Astrocyte of the hippocampus (primary cell): ENCODE data around the gene TGFBR2.
A peak's percentile ranks its signal among the peaks of the same experiment; 100 is the strongest.

Experiments
- DNase-seq: peaks from one replicate; pipeline ENCODE4 v3.0.0; 2011; ENCODE audit warnings: low read depth, low spot score

Gene TGFBR2

DNA sequence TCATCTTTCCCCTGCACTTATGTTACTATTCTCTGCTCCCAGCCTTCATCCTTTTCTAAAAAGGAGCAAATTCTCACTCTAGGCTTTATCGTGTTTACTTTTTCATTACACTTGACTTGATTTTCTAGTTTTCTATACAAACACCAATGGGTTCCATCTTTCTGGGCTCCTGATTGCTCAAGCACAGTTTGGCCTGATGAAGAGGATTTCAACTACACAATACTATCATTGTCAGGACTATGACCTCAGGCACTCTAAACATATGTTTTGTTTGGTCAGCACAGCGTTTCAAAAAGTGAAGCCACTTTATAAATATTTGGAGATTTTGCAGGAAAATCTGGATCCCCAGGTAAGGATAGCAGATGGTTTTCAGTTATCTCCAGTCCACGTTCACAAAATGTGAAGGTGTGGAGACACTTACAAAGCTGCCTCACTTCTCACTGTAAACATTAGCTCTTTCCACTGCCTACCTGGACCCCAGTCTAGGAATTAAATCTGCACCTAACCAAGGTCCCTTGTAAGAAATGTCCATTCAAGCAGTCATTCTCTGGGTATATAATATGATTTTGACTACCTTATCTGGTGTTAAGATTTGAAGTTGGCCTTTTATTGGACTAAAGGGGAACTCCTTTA, 86.2 kb downstream of the TGFBR2 start:
- no peak for DNase-seq

DNA sequence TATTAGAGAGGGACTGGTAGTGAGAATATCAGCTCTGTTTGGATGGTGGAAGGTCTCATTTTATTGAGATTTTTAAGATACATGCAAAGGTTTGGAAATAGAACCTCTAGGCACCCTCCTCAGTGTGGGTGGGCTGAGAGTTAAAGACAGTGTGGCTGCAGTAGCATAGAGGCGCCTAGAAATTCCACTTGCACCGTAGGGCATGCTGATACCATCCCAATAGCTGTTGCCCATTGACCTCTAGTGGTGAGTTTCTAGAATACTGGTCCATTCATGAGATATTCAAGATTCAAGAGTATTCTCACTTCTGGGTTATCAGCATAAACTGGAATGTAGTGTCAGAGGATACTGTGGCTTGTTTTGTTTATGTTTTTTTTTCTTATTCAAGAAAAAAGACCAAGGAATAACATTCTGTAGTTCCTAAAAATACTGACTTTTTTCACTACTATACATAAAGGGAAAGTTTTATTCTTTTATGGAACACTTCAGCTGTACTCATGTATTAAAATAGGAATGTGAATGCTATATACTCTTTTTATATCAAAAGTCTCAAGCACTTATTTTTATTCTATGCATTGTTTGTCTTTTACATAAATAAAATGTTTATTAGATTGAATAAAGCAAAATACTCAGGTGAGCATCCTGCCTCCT, 87.2 kb downstream of the TGFBR2 start:
- peak; percentile 84 for DNase-seq

DNA sequence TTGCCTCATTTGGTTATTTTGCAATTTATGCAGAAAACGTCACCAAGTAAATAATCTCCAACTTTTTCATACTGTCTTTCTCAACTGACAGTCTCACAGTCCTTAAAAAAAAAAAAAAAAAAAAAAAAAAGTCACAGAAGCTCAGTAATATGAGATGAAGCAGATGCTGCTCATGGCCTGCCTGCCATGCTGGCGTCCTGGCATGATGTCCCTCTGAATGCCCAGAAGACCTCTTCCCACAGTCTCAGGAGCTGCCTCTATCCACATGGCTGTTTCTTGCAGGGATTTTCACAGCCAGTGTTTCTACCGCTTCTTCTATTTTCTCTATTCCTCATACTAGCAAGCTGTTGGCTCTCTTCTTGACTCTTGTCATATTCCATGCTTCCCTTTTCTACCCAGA, 87.7 kb downstream of the TGFBR2 start:
- no peak for DNase-seq

DNA sequence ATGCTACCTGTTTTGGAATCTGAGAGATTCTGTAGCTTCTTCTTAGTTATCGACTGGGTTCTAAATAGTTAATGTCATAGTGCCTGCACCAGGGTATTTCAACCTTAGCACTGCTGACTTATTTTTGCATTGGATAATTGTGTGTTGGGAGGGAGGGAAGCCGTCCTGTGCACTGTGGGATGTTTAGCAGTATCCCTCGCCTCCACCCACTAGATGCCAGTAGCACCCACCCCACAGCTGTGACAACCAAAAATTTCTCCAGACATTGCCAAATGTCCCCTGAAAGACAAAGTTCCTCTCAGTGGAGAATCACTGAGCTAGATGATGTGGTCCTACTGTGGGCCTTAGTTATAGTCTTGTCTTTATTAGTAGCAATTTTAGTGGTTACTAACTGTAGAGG, 88.3 kb downstream of the TGFBR2 start:
- DNase-seq, result no peak

DNA sequence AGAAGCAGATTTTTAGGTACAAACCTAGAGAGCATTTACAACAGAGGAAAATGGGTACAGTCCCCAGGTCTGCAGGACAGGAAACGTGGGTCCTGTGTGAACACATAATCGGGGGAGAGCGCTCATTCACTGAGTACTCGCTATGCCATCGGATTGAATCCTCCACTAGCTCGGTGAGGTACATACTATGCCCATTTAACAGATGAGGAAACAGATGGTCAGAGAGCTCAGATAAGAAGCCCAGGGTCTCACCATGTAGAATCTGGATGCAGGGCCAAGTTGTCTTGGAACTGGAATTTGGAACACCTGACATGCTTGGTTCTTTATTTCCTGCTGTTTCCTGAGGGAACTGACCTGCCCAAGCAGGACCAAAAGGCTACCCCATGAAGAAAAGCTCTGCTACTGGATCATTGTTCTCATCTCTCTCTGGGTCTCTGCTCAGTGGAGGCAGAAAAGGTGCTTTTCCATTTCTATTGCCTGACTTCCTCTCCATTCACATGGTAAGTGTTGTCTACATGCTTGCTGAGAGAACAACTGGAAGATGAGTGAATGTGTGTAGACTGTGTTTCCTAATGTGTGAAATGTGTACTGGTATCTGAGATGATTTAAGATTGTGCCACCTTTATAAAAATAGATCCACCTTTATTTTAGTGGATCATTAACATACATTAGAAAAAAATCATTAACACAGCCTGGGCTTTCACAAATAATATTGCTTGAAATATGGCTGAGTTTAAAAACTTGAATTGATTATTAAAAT, 89.1 kb downstream of the TGFBR2 start:
- no peak for DNase-seq

DNA sequence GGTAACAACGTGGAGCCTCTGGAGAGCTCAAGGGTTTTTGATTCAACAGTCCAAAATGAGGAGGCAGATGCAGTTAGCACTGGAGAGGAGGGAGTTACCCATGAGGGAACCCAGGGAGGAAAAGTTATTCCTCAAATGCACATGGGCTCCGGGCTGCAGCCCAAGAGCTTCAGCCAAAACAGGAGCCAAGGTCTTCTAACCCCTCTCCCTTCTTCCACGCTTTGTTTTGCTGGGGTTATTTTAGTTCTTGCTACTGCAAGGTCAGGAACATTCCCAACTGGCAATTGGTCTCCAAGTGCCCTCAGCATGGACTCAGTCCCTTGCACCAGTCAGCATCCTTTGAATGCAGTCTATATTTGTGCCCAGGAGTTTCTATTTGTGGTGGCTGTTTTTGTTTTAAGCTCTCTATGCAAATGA, 90.0 kb downstream of the TGFBR2 start:
- DNase-seq, result no peak

DNA sequence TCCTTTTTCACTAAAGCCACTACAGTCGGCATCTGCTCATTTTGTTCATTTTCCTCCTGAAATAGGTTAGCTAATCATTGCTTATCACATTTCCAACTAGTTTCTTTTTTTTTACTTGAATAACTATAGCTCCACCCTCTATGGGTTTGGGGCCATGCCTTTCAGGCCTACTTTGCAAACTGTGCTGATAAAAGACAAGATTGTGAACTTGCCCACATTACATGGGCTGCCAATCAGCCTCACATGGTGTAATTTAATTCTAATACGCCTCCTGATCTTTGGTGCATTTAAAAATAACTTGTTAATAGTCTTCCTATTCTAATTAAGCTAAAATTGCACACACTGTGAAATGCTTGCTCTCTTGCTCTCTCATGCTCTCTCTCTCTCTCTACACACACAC, 90.5 kb downstream of the TGFBR2 start:
- no peak for DNase-seq

DNA sequence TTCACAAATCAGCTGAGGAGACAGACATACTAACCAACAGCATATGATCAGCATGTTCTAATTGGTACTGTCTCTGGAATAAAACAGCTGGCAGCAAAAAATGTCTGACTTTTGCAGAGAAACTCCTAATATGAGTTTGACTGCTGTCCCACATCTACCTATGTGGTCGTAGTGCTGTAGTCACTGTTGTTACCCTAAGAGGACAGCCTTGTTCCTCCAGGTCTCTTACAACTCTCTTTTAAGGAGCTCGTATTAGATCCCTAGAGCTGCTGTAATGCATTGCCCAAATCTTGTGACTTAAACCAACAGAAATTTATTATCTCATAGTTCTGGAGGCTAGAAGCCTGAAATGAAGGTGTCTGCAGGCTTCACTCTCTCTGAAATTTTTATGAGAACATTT, 92.1 kb downstream of the TGFBR2 start:
- no peak for DNase-seq

DNA sequence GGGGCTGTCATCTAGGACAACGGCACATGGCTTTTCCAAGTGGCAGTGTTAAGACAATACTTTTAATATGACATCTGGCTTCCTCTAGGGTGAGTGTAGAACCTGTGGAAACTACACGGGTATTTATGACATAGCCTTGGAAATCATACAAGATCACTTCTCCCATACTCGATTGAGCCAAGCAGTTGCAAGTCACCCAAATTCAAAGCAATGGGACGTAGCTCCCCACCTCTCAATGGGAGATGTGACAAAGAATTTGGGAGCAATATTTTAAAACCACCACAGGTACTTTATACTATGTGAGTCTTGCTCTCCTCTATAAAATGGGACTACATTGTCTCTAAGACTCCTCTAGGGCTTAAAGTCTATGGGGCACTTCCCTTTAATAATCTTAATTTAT, 93.5 kb downstream of the TGFBR2 start:
- DNase-seq, result no peak

DNA sequence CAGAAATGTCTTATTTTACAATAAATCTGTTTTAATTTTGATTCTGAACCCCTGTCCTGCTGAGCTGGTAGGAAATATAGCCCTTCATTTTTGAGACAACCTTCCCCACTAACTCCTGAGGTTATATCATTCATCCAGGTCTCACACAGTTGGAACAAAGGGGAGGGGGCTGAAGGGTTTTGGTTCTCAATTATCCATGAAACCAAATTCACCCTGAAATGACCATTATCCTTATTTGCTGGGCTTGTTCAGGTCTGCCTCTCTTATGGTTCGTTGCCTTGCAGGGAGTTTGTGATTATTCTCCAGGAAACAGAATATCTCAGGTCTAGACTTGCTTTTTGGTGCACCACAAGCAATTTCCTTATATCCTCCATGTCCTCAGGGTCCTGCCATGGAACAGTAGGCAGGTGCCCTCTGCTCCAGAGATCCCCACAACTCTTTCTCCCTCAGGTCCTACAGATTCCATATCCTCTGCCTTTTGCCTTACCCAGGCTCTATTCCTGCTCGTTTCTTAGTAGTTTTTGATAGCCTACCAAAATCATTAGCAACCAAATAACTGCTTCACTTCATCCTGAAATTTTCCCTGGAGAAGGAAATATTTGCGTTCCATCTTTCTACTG, 94.4 kb downstream of the TGFBR2 start:
- no peak for DNase-seq

DNA sequence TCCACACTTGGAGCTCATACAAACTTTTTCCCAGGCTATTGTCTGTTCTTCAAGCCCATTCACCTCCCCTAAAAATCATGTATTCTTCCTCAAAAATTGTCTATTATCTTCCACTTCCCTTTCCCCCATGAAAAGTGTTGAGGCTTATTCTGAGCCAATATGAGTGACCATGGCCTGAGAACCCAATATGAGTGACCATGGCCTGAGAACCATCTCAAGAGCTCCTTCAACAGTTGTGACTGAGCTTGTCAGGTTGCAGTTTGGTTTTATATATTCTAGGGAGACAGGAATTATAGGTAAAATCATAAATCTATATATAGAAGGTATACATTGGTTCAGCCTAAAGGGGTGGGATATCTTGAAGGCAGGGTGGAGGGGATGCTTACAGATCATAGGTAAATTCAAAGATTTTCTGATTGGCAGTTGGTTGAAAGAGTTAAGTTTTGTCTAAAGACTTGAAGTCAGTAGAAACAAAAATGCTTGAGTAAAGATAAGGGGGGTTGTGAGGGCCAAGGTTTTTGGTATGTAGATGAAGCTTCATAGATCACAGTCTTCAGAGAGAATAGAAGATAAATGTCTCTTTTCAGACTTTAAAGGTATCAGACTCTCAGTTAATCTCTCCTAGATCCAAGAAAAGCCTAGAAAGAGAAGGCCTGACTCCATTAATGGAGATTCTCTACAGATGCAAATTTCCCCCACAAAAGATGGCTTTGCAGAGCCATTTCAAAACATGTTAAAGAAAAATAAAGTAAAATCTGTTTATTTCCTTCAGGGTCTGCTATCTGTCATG, 95.8 kb downstream of the TGFBR2 start:
- no peak for DNase-seq

DNA sequence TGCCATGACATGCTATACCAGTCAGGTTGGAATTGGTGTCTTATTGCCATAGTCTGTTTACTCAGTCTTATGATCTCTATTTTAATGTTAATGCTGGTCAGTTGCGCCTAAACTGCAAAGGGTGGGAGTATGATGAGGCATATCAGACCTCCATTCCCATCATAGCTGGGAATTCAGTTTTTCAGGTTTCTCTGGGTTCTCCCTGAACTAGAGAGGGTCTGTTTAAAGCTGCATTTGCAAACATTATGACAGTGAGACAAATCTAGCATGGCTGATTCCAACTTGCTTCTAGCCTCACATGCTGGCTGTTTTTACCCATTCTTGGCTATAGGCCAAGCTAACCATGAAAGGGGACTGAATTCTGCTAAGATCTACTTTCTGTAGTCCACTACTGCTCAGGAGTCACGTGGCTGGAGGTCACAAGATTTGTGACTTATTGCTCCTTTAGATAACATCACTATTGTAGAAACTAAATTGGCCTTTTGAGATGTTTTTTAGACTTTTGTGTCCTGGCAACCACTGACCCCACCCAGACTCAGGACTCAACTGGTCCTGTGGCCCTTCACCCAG, 96.5 kb downstream of the TGFBR2 start:
- no peak for DNase-seq

DNA sequence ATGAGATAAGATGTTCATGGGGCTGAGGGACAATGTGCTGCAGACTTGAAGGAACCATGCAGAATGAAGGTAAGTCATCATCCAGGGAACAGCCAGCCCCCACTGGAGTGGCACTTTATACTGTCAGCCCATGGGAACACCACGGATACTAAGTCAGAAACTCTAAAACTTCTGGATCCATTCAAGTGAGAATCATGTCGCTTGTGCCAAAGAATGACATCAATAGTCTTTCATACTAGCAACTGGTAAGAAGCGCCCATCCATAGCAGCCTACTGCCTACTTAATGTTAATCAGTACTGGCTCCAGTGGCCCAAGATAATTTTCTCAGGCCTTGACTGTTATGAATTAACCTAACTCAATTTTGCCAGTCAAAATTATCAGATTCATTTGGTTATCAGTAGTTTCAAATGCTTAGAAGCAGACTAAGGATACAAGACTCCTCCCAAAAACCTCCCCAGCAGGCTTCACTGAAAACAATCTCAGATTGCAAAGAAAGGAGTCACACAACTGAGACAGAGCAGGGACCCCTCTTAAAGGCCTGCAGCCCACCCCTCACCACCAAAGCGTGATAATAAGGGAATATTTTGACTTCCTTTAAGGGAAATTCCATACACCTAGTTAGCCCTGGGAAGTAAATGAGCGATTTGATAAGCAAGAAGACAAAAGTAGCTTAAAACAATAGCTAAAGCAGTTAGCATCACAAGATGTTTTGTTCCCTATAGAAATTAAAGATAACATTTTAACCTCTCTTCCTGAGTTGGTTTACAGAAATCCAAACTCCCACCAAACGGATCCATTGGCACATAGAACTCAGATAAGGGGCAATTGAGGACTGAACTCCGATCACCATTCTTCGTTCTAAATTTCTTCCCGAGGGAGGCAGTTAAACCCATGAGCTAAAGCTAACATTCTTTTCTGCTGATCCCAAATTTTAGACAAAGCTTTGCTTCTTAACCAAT, 98.8 kb downstream of the TGFBR2 start:
- DNase-seq, result no peak

DNA sequence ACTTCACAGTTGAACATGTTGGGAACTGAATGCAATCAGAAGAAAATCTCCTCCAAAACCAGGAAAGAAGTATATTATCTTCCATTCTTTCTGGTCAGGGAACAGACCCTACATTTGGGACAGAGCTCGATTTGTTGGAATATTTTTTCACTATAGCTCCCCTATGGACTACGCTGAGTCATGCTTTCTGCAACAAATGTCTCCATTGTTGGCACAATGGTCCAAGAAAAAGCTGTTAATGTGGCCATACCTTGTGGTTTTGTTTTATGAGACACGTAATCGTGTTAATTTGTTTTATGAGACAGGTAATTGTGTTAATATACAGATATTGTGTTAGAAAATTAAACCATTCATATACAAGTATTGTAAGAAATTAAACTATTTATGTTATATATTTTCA, 101.4 kb downstream of the TGFBR2 start:
- no peak for DNase-seq

DNA sequence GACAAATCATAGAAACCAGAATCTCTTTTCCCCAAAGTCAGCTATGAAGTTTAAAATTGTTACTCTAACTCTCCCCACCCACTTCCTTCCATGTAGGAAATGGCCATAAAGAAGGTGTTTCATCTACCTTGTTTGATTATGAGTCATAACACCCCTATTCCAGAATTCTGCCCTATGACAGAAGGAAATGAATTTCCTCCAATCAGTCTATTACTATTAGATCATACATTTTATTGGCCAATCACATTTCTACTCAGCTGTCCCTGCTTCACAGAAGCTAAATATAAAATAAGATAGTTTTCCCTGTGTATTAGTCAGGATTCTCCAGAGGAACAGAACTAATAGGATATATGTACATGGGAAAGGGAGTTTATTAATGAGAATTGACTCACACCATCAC, 102.1 kb downstream of the TGFBR2 start:
- DNase-seq, result no peak

DNA sequence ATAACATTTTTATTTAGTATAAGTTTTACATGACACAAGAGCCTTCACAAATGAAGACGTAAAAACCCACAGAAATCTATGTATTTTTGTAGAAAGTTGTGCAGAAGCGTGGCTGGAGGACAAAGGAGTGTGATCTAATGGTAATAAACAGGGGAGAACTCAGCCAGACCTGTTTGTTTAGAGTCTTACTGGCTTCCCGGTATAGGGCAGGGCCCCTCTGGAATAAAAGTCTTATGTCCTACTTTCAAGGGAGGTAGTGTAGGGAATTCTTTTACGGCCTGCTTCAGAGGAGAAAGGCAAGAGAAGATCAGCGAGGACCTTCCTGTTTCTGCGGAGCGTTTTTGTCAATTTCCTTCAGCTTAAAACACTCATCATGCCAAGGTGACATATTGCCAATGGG, 103.6 kb downstream of the TGFBR2 start:
- DNase-seq, result no peak

DNA sequence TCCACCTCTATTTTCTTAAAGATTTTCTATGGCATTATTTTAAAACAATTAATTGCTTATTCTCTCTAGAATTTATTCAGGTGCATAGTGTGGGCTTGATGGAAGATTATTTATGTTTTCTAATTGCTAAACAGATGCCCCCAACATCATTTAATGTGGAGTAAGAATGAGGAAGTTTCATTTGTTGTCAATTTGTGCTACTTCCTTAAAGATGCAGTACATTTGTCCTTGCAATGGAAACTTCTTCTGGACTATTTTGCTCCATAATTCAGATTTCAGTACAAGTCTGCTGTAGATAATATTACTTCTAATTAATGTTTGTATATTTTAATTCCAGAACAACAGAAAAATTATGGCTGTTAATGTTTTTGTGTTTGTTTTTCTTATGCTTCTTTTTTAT, 104.8 kb downstream of the TGFBR2 start:
- DNase-seq, result no peak

DNA sequence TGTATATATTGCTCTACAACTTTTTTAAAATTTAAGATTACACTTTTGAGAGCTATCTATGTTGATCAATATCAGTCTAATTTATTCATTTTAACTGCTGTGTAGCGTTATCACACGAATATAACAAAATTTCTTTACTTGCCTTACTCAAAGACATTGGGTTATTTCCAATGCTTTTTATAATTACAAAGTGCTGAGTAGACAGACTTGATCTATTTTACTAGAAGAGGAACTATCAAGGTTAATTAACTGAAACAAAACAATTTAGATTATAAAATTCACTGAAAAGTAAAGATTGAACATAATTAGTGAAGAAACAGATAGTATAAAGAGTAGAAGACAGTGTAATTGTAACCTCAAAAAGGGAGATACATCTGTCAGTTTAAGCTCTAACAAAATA, 105.5 kb downstream of the TGFBR2 start:
- no peak for DNase-seq

DNA sequence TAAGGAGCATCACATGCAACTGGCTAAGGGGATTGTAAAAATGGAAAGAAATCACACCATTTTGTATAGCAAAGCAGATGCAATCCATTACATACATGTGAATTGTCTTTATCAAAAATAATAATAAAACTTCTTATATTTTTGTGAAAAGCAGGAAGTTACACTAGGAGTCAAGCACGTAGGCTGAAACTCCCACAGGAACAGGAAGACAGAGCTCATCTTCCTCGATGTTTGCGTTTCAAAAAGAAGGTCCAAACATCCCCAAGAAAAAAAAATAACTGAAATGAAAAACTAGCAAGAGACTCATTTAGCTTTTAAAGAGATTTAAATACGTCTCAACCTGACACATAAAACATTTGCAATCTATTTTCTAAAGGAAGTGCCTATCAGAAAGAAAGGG, 106.6 kb downstream of the TGFBR2 start:
- DNase-seq, result no peak

DNA sequence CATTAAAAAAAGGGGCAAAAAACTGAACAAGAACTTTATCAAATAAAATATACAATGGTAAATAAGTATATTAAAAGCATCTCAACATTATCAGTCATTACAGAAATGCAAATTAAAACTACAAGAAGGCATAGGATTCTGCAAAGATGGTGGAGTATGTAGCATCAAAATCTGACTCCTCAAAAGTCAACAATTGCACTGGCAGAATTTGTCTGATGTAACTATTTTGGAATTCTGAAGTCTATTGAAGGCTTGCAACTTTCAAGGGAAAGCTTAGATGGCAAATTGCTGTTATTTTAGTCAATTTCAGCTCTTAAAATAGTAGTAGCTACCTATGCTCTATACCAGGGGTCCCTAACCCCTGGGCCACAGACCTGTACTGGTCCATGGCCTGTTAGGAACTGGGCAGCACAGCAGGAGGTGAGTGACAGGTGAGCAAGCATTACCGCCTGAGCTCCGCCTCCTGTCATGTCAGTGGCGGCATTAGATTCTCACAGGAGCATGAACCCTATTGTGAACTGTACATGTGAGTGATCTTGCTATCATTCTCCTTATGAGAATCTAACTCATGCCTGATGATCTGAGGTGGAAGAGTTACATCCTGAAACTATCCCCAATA, 107.6 kb downstream of the TGFBR2 start:
- no peak for DNase-seq
